Neural progenitor cell (in vitro differentiated cells): ENCODE results near the gene UROC1.

Experiments
- CTCF ChIP-seq: fragments of 200-600 bp; sonication (generic); IDR thresholded peaks from 2 replicates; pipeline ENCODE4 v1.5.1; 2017; ENCODE audit warnings: antibody characterized with exemption, mild to moderate bottlenecking
- EZH2 ChIP-seq: fragments of 200-600 bp; sonication (generic); IDR thresholded peaks from 2 replicates; pipeline ENCODE4 v1.6.1; 2017; ENCODE audit warnings: antibody characterized with exemption, mild to moderate bottlenecking, moderate library complexity

GRCh38 chr3:126463521-126463920 lies 54.1 kb downstream of the UROC1 start:
- TF ChIP-seq CTCF = no peak
- no peak for TF ChIP-seq EZH2
